Testis (tissue), 3 donors: ENCODE data around the gene ZNF606. TPM values are rescaled to one million over a fixed set of nuclear protein-coding genes. Genes with fewer than 3 reads are reported as not detected.

Source experiments
- DNase-seq: peaks from one replicate; pipeline ENCODE4 v3.0.0-alpha.2; 2019
- H3K27ac ChIP-seq, 2 donors: fragments of 200-600 bp; sonication (generic); one replicate each; pipeline ENCODE4 v1.5.1; 2019
- H3K27me3 ChIP-seq: fragments of 200-600 bp; sonication (generic); one replicate; pipeline ENCODE4 v1.5.1; 2019
- H3K36me3 ChIP-seq: fragments of 200-600 bp; sonication (generic); one replicate; pipeline ENCODE4 v1.5.1; 2017; ENCODE audit warnings: low read depth; ENCODE audit errors: missing control alignments
- H3K4me1 ChIP-seq: fragments of 200-600 bp; sonication (generic); one replicate; pipeline ENCODE4 v1.5.1; 2019
- H3K4me3 ChIP-seq, 2 donors: fragments of 200-600 bp; sonication (generic); one replicate each; pipeline ENCODE4 v1.5.1; 2017 to 2019
- H3K9me3 ChIP-seq: fragments of 200-600 bp; sonication (generic); one replicate; pipeline ENCODE4 v1.5.1; 2017
- POLR2A ChIP-seq: fragments of 450-650 bp; IDR thresholded peaks from one replicate; pipeline ENCODE4 v1.6.1; 2017; ENCODE audit warnings: antibody characterized with exemption, mild to moderate bottlenecking, moderate library complexity
- WGBS, 2 donors: methylation state at CpG; one replicate each; pipeline ENCODE4 v1.1.5; 2018; 5-methylcytosine and 5-hydroxymethylcytosine counted together
- intact Hi-C: fragments of 100-400 bp; cut with DNase I; formaldehyde crosslinking; loops from one replicate; pipeline ENCODE4 v1.15.1; 2023; ENCODE audit warnings: low total_unique reads
- polyA plus RNA-seq: library from polyadenylated mRNA; stranded (reverse); fragments of 350-450 nt; fragmentation: Illumina TruSeq; extraction: RNeasy Lipid Tissue Mini Kit (QIAGEN cat#74804); gene quantifications from one replicate; pipeline ENCODE4 v1.2.3, GENCODE V29; 2014; ENCODE audit warnings: low read depth, low replicate concordance; ENCODE audit not compliant: insufficient read depth
- total RNA-seq, 2 donors: library from RNA; depleted of rRNA; stranded (reverse); fragments of >200 nt; gene quantifications; one replicate each; pipeline ENCODE4 v1.2.3, GENCODE V29; 2016
- TF ChIP-seq, protein P1 (sequence below), 3 experiments: fragments of 450-650 bp in 2 of 3; fragments of 200-600 bp in 1 of 3; sonication (generic) in 1 of 3; IDR thresholded peaks; one replicate each; pipeline ENCODE4 v1.5.1; 2016 to 2019; ENCODE audit warnings: antibody characterized with exemption in 3 of 3, mild to moderate bottlenecking in 2 of 3, moderate library complexity in 1 of 3

Gene ZNF606
- total and polyA plus RNA-seq, 3 donors from 2014 or later, result 12.1 to 73.9 (median 30.2) TPM

- H3K9me3 ChIP-seq, result no peaks in the 10 kb centered on the region
- 70 to 71% methylated on average over 18 to 24 of the region's 24 CpGs for WGBS, 2 donors
- intact Hi-C loops, result no loop called here
Measured at GRCh38 chr19:57949296-57949695, 53.3 kb downstream of the ZNF606 start.

DNA sequence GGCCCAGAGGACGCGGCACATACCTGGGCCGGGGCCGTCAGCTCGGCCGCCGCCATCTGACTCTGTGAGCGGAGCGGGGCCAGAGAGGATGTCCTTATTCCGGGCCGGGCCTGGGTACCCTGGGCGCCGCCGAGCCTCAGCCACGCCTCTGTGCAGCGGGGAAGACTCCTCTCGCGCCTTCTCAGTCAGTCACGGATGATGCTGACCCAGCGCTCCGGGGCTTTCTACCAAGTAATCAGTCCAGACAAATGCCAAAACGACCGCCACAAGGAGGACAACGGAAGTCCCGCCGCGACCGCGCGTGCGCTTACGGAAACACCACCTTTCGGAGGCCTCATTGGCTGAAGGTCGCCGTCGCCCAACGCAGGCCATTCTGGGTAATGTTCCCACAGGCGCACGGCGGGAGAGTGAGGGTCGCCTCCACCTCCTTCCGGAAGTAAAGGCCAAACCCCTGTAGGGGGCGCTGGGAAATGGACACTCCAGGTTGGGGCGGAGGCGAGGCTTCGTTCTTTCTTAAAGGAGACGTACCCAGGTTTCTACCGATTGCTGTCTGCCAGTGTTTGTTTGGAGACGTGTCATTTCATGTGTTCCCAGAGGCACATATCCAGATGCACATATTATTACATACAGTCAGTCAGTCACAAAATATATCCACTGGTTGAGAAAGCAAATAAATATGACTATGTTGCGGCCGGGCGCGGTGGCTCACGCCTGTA lies 55.0 kb downstream of the ZNF606 start, which contains the start of gene ZNF256:
Gene ZNF256 (minus strand): TSS at position 288 of the 716 bp plus-strand sequence. CDS start 232 bp downstream, at position 56.
- no peak for TF ChIP-seq POLR2A
- TF ChIP-seq, protein P1, sequence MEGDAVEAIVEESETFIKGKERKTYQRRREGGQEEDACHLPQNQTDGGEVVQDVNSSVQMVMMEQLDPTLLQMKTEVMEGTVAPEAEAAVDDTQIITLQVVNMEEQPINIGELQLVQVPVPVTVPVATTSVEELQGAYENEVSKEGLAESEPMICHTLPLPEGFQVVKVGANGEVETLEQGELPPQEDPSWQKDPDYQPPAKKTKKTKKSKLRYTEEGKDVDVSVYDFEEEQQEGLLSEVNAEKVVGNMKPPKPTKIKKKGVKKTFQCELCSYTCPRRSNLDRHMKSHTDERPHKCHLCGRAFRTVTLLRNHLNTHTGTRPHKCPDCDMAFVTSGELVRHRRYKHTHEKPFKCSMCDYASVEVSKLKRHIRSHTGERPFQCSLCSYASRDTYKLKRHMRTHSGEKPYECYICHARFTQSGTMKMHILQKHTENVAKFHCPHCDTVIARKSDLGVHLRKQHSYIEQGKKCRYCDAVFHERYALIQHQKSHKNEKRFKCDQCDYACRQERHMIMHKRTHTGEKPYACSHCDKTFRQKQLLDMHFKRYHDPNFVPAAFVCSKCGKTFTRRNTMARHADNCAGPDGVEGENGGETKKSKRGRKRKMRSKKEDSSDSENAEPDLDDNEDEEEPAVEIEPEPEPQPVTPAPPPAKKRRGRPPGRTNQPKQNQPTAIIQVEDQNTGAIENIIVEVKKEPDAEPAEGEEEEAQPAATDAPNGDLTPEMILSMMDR (IDR thresholded peaks at IDR 0.05), result peak; percentile 40 to 84 (median 74)
- Histone ChIP-seq H3K27me3 (no peaks in the 10 kb centered on the region), H3K4me1 (peaks cover 12% of the 10 kb centered on the region), H3K36me3 (no peaks in the 10 kb centered on the region), H3K9me3 (no peaks in the 10 kb centered on the region), H3K27ac (peak within 1 kb of the TSS; percentile 55 to 74), H3K4me3 (peak within 1 kb of the TSS; percentile 73 to 95)
- intact Hi-C loops, result no loop called here
- WGBS, 2 donors, result 7 to 8% methylated on average over 19 to 54 of the region's 54 CpGs
- DNase-seq, result peak; percentile 97

More at GRCh38 chr19:57949296-57949695, 53.3 kb downstream of the ZNF606 start:
- H3K4me3 ChIP-seq, result peak overlapping the region in 1 of 2 donors; percentile 26
- no peak overlapping the region for H3K27ac ChIP-seq
- H3K27me3 ChIP-seq, result no peaks in the 10 kb centered on the region
- TF ChIP-seq, protein P1 (IDR thresholded peaks at IDR 0.05), result no peak
- TF ChIP-seq POLR2A, result no peak
- peaks cover 12% of the 10 kb centered on the region for H3K4me1 ChIP-seq
- DNase-seq, result no peak
- no peaks in the 10 kb centered on the region for H3K36me3 ChIP-seq

GRCh38 chr19:57947088-57947418 lies 55.6 kb downstream of the ZNF606 start:
- no peaks in the 10 kb centered on the region for H3K27me3 ChIP-seq
- H3K4me1 ChIP-seq, result peaks cover 12% of the 10 kb centered on the region
- H3K4me3 ChIP-seq, result peak overlapping the region; percentile 73 to 95
- intact Hi-C loops, result no loop called here
- H3K27ac ChIP-seq, result peak overlapping the region; percentile 55 to 74
- no peaks in the 10 kb centered on the region for H3K36me3 ChIP-seq
- DNase-seq, result no peak
- 0 to 1% methylated on average over 8 to 18 of the region's 18 CpGs for WGBS, 2 donors
- TF ChIP-seq, protein P1 (IDR thresholded peaks at IDR 0.05), result no peak
- TF ChIP-seq POLR2A, result no peak
- no peaks in the 10 kb centered on the region for H3K9me3 ChIP-seq

GRCh38 chr19:57946316-57946715 lies 56.3 kb downstream of the ZNF606 start:
- intact Hi-C loops, result no loop called here
- no peak for DNase-seq
- H3K36me3 ChIP-seq, result no peaks in the 10 kb centered on the region
- WGBS, 2 donors, result 50% methylated on average over 2 of the region's 2 CpGs
- H3K4me1 ChIP-seq, result peaks cover 12% of the 10 kb centered on the region
- no peaks in the 10 kb centered on the region for H3K9me3 ChIP-seq
- H3K4me3 ChIP-seq, result peak overlapping the region in 1 of 2 donors; percentile 95
- no peaks in the 10 kb centered on the region for H3K27me3 ChIP-seq
- TF ChIP-seq POLR2A, result no peak
- TF ChIP-seq, protein P1 (IDR thresholded peaks at IDR 0.05), result no peak
- H3K27ac ChIP-seq, result no peak overlapping the region

GRCh38 chr19:57941593-57941992 lies 61.0 kb downstream of the ZNF606 start:
- intact Hi-C loops, result no loop called here
- H3K9me3 ChIP-seq, result no peaks in the 10 kb centered on the region
- no peak for TF ChIP-seq POLR2A
- TF ChIP-seq, protein P1 (IDR thresholded peaks at IDR 0.05), result no peak

More at GRCh38 chr19:57941593-57941992, 61.0 kb downstream of the ZNF606 start:
- Histone ChIP-seq H3K36me3 (no peaks in the 10 kb centered on the region), H3K27ac (no peak overlapping the region), H3K4me3 (no peak overlapping the region), H3K4me1 (peaks cover 6% of the 10 kb centered on the region), H3K27me3 (no peaks in the 10 kb centered on the region)
- 97 to 100% methylated on average over 3 of the region's 3 CpGs for WGBS, 2 donors
- DNase-seq, result no peak
